K562 (cell line): ENCODE results near the gene BCL2L1. TPM values are rescaled to one million over a fixed set of nuclear protein-coding genes. Genes with fewer than 3 reads are reported as not detected.

Source experiments
- BCOR ChIP-seq: fragments of 450-650 bp; IDR thresholded peaks from 2 replicates; pipeline ENCODE4 v1.6.1; 2016
- E2F6 ChIP-seq, 2 experiments: IDR thresholded peaks; 2 replicates each; pipeline ENCODE4 v1.6.1; 2011; ENCODE audit warnings: borderline replicate concordance in 1 of 2, control low read depth in 1 of 2, low read depth in 1 of 2, low read length in 1 of 2, mild to moderate bottlenecking in 1 of 2, mixed read lengths in 1 of 2, moderate library complexity in 1 of 2; ENCODE audit not compliant: insufficient read depth in 1 of 2, insufficient read length in 1 of 2, poor library complexity in 1 of 2, severe bottlenecking in 1 of 2; ENCODE audit errors: extremely low read depth in 1 of 2
- ELK1 ChIP-seq: sonication (generic); formaldehyde crosslinking; IDR thresholded peaks from 2 replicates; pipeline ENCODE4 v1.8.1; 2022; ENCODE audit warnings: missing genetic modification reagents
- FOXK1 ChIP-seq: sonication (generic); formaldehyde crosslinking; IDR thresholded peaks from 2 replicates; pipeline ENCODE4 v1.8.0; 2022; ENCODE audit warnings: missing genetic modification reagents, mild to moderate bottlenecking, borderline replicate concordance
- GTF2A2 ChIP-seq: IDR thresholded peaks from 2 replicates; pipeline ENCODE4 v1.6.1; 2016; ENCODE audit warnings: mild to moderate bottlenecking, missing genetic modification characterization, missing compliant biosample characterization
- PRMT5 ChIP-seq: sonication (generic); formaldehyde crosslinking; IDR thresholded peaks from 2 replicates; pipeline ENCODE4 v1.5.0; 2020; ENCODE audit warnings: missing genetic modification reagents
- SPI1 ChIP-seq: IDR thresholded peaks from 2 replicates; pipeline ENCODE4 v1.6.1; 2011; ENCODE audit warnings: low read depth, low read length, control low read depth, borderline replicate concordance
- SUPT5H ChIP-seq: fragments of 450-650 bp; IDR thresholded peaks from 2 replicates; pipeline ENCODE4 v1.6.1; 2016
- TAF7 ChIP-seq: fragments of 450-650 bp; IDR thresholded peaks from 2 replicates; pipeline ENCODE4 v1.6.1; 2016; ENCODE audit warnings: missing genetic modification characterization, missing compliant biosample characterization
- THAP12 ChIP-seq: fragments of 250-450 bp; sonication (Bioruptor Pico); IDR thresholded peaks from 2 replicates; pipeline ENCODE4 v1.9.0; 2021; ENCODE audit warnings: mild to moderate bottlenecking, inconsistent platforms
- ZBTB17 ChIP-seq: fragments of 450-650 bp; formaldehyde crosslinking; IDR thresholded peaks from 2 replicates; pipeline ENCODE4 v1.4.0; 2020; ENCODE audit warnings: mild to moderate bottlenecking
- ZFP1 ChIP-seq: fragments of 450-650 bp; formaldehyde crosslinking; IDR thresholded peaks from 2 replicates; pipeline ENCODE4 v1.4.0; 2020; ENCODE audit warnings: mild to moderate bottlenecking, mixed read lengths
- ZNF282 ChIP-seq: sonication (generic); formaldehyde crosslinking; IDR thresholded peaks from 2 replicates; pipeline ENCODE4 v1.8.1; 2023; ENCODE audit warnings: missing genetic modification reagents
- polyA plus RNA-seq, 8 experiments: library from polyadenylated mRNA; depleted of rRNA in 4 of 8; stranded (reverse) in 5 of 8; unstranded in 3 of 8; fragments of >200 nt; fragmentation: Nextera tagmentation in 2 of 8; fragmentation: Illumina TruSeq in 1 of 8; extraction: Ambion mirVana in 2 of 8; extraction: Trizol in 1 of 8; gene quantifications; 2 replicates each; pipeline versions ENCODE4 v1.2.1 to v1.2.3, GENCODE V29; 2011 to 2014; ENCODE audit warnings: inconsistent platforms in 1 of 8, missing spikeins in 1 of 8
- total RNA-seq, 7 experiments: library from RNA; depleted of rRNA in 6 of 7; stranded (reverse); fragments of >200 nt in 6 of 7; fragmentation: Illumina TruSeq in 2 of 7; extraction: Trizol in 2 of 7; gene quantifications; 2 replicates each; pipeline versions ENCODE4 v1.2.1 to v1.2.3, GENCODE V29; 2011 to 2021; ENCODE audit warnings: low replicate concordance in 1 of 7

BCL2L1 gene
- total and polyA plus RNA-seq, 9 of the 15 experiments (the other 6 are each of a cell fraction or from before 2014, with no cell fraction given) = 3.3 to 182 (median 120) TPM

- no peak for TF ChIP-seq THAP12 (CRISPR knock-in tag)
- no peak for TF ChIP-seq ZBTB17 (CRISPR knock-in tag)
- TF ChIP-seq ZNF282 (CRISPR knock-in tag) = no peak
- 0 out of 2 replicates have a peak, but pooled peaks have one; percentile 8 for TF ChIP-seq TAF7 (tag)
- peak; percentile 56 for TF ChIP-seq BCOR
- no peak for TF ChIP-seq ELK1 (CRISPR knock-in tag)
- no peak for TF ChIP-seq GTF2A2 (tag)
- TF ChIP-seq FOXK1 = no peak
- TF ChIP-seq ZFP1 (CRISPR knock-in tag) = no peak
- TF ChIP-seq E2F6 (IDR thresholded peaks at IDR 0.05; ENCODE audit: borderline replicate concordance in 1 of 2, extremely low read depth in 1 of 2, insufficient read depth in 1 of 2, insufficient read length in 1 of 2, low read depth in 1 of 2, low read length in 1 of 2, poor library complexity in 1 of 2, severe bottlenecking in 1 of 2) = no peak
- TF ChIP-seq SUPT5H = 0 out of 2 replicates have a peak, but pooled peaks have one; percentile 26
- TF ChIP-seq PRMT5 (CRISPR knock-in tag) = no peak
- TF ChIP-seq SPI1 = peak; percentile 54; the same call in 1 of the 2 replicates
These were observed 55.1 kb downstream of the BCL2L1 start (continued) for GRCh38 chr20:31667315-31668285.
